HG03432 (cell line): ENCODE measurements around the gene NRIP1.

Source experiments
- ATAC-seq: cut with Tn5 transposase; IDR thresholded peaks from one replicate; pipeline ENCODE4 v1.9.1; 2021; ENCODE audit warnings: mild to moderate bottlenecking, moderate library complexity; ENCODE audit not compliant: unreplicated experiment

NRIP1 gene

DNA sequence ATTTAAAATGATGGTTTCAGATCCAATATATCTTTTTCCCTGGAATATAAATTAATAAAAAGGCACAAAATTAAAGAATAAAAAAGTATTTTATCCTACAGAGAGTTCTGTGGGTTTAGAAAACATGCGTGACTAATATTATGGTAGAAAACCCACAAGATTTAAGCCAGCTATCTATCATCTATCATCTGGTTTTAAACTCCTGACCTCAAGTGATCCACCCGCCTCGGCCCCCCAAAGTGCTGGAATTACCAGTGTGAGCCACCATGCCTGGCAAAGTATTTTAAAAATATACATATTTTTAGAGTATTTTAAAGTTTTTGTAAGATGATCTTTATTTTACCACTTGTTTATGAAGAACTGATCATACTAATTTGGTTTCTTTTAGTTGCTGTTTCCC is 79.5 kb downstream of the NRIP1 start:
- ATAC-seq: no peak

GRCh38 chr21:14982336-14982735 is 82.5 kb downstream of the NRIP1 start:
- no peak for ATAC-seq

GRCh38 chr21:14981246-14981645 is 83.6 kb downstream of the NRIP1 start:
- no peak for ATAC-seq

- ATAC-seq: no peak
Observed at GRCh38 chr21:14979264-14979663, 85.5 kb downstream of the NRIP1 start.

DNA sequence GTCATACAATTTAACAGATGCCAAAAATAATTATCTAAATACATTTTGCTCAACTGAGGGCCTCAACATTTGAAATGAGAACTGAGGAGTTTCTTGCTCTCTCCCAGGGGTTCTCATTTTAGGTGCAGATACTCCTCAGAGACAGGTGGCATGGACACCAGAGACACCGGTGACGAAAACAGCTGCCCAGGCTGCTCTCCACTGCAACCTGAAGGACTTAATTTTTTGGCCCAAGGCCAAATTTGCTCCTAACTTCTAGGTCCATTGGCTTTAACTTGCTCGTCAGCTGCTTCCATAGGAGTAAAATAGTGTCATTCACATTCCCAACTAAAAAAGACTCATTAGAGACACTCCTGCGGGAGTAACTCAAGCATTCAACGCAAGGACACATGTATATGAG is 87.0 kb downstream of the NRIP1 start:
- no peak for ATAC-seq

GRCh38 chr21:14975136-14975919 is 89.5 kb downstream of the NRIP1 start:
- no peak for ATAC-seq

DNA sequence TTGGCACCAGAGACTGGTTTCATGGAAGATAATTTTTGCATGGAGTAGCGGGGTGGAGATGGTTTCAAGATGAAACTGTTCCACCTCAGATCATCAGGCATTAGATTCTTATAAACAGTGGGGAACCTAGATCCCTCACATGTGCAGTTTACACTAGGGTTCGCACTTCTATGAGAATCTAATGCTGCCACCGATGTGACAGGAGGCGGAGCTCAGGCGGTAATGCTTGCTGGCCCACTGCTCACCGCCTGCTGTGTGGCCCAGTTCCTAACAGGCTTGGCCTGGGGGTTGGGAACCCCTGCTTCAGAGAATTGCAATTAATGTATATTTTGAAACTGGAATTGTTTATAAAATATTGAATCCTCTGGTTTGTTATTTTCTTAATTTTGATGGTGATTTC is 92.1 kb downstream of the NRIP1 start:
- ATAC-seq: no peak

DNA sequence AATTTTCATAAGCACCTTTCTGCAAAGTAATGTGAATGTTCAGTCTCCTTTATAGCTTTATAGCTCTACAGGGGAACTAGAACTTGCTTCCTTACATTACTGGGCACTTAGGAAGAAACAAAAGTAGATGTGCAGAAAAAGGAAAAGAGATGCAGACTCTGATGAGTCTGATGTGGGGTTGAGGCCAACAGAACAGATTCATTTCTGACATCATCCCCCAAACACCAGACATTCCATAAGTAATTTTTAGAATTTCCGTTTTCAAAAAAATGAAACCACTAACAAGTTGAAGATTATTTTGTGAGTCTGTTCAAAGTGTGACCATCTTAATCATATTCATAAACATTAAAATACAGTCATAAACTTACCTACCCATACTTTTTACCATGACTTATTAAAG is 96.0 kb downstream of the NRIP1 start:
- no peak for ATAC-seq

DNA sequence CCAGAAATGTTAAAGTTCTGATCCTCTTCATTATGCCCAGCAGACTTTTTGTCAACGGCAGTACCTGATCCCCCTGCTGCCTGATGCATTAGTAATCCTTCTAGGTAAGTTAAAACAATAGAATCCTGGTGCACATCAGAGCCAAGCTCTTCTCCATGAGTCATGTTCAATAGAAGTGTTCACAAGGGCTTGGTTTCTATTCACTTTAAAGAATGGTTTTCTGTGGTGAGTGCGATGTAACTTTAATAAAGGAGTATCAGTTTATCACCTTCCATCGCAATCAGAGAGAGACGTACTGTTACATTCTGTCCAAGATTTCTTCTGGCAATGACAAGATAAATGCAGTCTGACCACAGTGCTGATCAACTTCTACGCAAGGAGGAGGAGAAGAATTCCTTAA is 96.8 kb downstream of the NRIP1 start:
- ATAC-seq: no peak

- no peak for ATAC-seq
Observed at GRCh38 chr21:14964621-14965020, 100.2 kb downstream of the NRIP1 start.

- no peak for ATAC-seq
Observed at GRCh38 chr21:14962217-14962616, 102.6 kb downstream of the NRIP1 start.

DNA sequence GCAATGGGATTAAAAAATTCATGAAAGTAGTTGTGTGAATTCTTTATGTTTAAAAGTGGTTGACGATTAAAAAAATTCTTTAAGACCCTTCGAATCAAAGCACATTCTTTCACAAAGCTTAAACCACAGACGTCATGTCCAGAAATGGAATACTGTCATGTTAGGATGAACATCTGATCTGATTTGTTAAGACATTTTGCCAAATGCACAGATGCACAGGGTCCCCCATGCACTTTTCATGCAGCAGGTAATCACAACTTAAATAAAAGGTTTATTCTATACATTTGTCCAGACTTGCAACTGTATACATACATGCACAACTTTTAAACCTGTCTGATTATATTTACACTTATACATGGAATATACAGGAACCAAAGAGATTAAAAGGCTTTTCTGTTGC is 103.3 kb downstream of the NRIP1 start:
- no peak for ATAC-seq

- ATAC-seq: no peak
Observed at GRCh38 chr21:14959343-14959742, 105.5 kb downstream of the NRIP1 start.

DNA sequence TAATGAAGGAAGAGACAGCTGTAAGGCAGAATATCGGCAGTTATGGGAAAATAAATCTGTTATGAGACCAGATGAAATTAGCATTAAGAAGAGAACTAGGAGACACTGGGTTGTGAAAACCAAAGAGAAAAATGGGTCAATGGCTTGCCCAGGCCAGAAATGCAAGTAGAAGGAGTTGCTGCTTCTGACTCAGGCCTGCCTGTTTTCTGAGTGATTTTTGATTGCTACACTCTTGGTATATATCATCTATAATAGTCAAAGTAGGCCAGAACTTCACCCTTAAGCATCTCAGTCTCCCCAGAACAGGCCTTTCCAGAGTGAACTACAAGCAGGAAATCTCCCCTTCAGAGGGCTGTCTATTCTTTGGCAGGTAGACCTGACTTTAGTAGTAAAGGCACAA is 107.0 kb downstream of the NRIP1 start:
- ATAC-seq: no peak

- ATAC-seq: no peak
Observed at GRCh38 chr21:14956807-14957206, 108.0 kb downstream of the NRIP1 start.

DNA sequence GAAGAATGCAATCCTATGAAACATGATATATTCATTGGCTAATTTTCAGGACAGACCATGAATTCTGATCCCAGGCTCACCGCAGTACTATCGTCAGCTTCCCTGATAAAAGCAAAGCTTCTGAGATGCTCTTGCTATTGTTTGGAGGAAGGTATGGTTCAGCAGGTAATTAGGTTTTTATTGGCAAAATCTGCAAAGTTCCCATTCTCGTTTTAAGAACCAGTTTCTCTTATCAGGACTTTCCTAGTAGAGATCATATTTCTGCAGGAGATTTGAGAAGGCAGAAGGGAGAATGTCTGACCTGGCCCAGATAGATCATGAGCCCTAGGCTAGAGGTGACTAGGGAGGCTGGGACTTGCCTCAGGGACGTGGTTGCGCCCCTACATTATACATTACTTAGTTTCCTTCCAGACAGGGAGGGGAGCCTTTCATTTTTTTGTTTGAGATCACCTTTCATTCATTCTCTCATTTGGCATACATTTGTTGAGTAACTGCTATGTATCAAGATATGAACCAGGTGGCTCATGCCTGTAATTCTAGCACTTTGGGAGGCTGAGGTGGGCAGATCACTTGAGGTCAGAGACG is 108.8 kb downstream of the NRIP1 start:
- no peak for ATAC-seq

GRCh38 chr21:14952916-14953315 is 111.9 kb downstream of the NRIP1 start:
- ATAC-seq: no peak

DNA sequence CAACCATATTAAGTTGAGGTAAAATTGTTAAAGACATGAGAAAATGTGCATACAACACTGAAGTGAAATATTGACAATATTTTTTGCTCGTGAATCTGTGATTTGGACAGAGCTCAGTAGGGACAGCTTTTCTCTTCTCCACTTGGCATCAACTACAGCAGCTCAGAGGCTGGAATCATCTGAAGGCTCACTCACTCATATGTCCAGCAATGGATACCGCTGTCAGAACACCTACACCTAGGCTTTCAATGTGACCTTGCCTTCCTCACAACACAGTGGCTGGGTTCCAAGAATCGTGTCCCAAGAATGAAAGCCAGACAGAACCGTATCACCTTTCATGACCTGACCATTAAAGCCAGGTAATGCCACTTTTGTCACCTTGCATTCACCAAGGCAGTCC is 115.2 kb downstream of the NRIP1 start:
- no peak for ATAC-seq

DNA sequence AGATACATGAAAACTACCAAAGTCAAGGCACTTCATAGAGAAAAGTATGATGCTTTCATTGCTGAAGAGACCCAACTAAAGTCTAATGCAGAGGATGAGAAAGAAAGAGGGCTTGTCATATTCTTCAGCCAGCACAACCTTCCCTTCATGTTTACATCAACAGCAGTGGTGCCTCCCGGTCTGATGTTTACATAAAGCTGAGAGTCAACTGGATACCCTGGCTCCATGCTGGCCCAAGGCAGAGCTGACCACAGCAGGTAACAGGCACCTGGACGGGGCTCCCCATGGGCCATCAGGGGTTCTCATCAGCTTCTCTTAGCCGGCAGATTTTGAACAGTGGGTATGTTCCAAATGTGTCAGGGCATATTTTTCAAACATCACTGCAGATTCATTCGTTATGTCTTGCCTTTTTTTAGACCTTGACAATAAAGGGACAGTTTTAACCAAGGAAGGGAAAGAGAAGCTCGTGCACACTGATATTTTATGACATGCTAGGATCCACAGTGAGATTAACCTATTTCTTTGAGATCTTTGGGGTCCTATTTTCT is 117.1 kb downstream of the NRIP1 start:
- no peak for ATAC-seq

DNA sequence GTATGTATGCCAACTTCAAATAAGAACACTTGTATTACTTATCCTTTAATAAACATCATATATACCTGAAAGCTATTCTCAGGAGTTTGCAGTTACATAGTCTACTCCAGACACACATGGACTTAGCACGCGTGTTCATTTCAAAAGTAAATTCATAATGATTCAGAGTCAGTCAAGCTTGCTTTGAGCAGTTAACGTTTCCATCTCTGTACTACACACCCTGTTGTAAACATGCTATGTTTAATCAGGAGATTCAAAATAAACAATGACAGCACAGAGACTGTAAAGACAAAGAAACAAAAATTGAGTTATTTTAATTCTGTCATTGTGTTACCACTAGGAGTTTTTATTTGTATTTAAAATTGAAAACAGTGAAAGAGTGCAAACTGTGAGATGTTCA is 119.6 kb downstream of the NRIP1 start:
- ATAC-seq: no peak

DNA sequence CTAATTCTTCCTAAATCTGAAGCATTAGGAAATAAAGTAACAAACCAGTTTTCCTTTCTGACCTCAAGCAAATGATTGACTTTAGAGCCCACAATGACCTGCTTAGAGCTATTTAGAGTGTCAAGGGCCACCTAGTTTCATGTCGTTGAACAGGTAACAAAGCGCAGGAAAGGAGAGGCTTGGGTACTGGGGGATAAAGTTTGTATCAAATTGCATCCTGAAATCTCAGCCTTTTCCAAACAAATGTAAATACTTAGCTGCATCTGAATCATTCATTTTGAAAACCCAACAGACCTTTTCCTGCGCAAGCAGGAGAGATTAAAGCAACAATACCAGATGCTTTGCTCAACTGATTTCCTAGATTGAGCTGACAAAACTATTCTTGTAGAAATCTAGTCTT is 121.2 kb downstream of the NRIP1 start:
- ATAC-seq: no peak

- no peak for ATAC-seq
Observed at GRCh38 chr21:14942801-14943490, 121.9 kb downstream of the NRIP1 start.
